Embryonic facial prominence (tissue), 1 donor: Measurements from ENCODE around the gene FXYD1.
"Not testable (repeated sequence)": the region's sequence is repeated elsewhere in the genome, so short reads cannot be mapped to it uniquely, and the experiment has no call there.

Experiments
- DNase-seq: peaks from one replicate; pipeline ENCODE4 v3.0.0-alpha.2; 2016; ENCODE audit errors: extremely low spot score

The FXYD1 gene

GRCh38 chr19:35138305-35138892 is at the start of gene FXYD1:
Gene FXYD1 (plus strand): TSS chr19:35138824. CDS start chr19:35140080, 1,256 bp downstream.
- no peak for DNase-seq

GRCh38 chr19:35089554-35089953 is 49.1 kb upstream of the FXYD1 start:
- no peak for DNase-seq

GRCh38 chr19:35090160-35090505 is 48.5 kb upstream of the FXYD1 start:
- no peak for DNase-seq

GRCh38 chr19:35090506-35091214 is 48.0 kb upstream of the FXYD1 start:
- DNase-seq, result no peak

- DNase-seq, result no peak
Observed at GRCh38 chr19:35093430-35093829, 45.2 kb upstream of the FXYD1 start.

GRCh38 chr19:35093941-35094647 is 44.5 kb upstream of the FXYD1 start:
- DNase-seq, result no peak

GRCh38 chr19:35094656-35095055 is 44.0 kb upstream of the FXYD1 start:
- no peak for DNase-seq

GRCh38 chr19:35095667-35096368 is 42.8 kb upstream of the FXYD1 start:
- DNase-seq, result no peak

- DNase-seq, result no peak
Observed at GRCh38 chr19:35098413-35099049, 40.1 kb upstream of the FXYD1 start.

GRCh38 chr19:35099155-35099896 is 39.3 kb upstream of the FXYD1 start:
- DNase-seq, result no peak

- no peak for DNase-seq
Observed at GRCh38 chr19:35099897-35100275, 38.7 kb upstream of the FXYD1 start.

GRCh38 chr19:35100588-35101533 is 37.8 kb upstream of the FXYD1 start:
- no peak for DNase-seq

GRCh38 chr19:35101949-35102348 is 36.7 kb upstream of the FXYD1 start:
- not testable (repeated sequence) for DNase-seq

GRCh38 chr19:35103614-35104013 is 35.0 kb upstream of the FXYD1 start:
- not testable (repeated sequence) for DNase-seq

GRCh38 chr19:35104361-35104760 is 34.3 kb upstream of the FXYD1 start:
- no peak for DNase-seq

- DNase-seq, result no peak
Observed at GRCh38 chr19:35105047-35105410, 33.6 kb upstream of the FXYD1 start.

GRCh38 chr19:35105411-35106290 is 33.0 kb upstream of the FXYD1 start:
- DNase-seq, result no peak

- DNase-seq, result no peak
Observed at GRCh38 chr19:35106291-35106583, 32.4 kb upstream of the FXYD1 start.

- no peak for DNase-seq
Observed at GRCh38 chr19:35106898-35107541, 31.6 kb upstream of the FXYD1 start.
